GM18520 (cell line): ENCODE measurements around the gene CLCNKA.
"Not testable (repeated sequence)": the region's sequence is repeated elsewhere in the genome, so short reads cannot be mapped to it uniquely, and the experiment has no call there.

Experiments
- ATAC-seq: cut with Tn5 transposase; IDR thresholded peaks from one replicate; pipeline ENCODE4 v1.9.1; 2021; ENCODE audit not compliant: unreplicated experiment

The CLCNKA gene

GRCh38 chr1:16039871-16040270 lies 18.0 kb downstream of the CLCNKA start:
- ATAC-seq, result not testable (repeated sequence)

DNA sequence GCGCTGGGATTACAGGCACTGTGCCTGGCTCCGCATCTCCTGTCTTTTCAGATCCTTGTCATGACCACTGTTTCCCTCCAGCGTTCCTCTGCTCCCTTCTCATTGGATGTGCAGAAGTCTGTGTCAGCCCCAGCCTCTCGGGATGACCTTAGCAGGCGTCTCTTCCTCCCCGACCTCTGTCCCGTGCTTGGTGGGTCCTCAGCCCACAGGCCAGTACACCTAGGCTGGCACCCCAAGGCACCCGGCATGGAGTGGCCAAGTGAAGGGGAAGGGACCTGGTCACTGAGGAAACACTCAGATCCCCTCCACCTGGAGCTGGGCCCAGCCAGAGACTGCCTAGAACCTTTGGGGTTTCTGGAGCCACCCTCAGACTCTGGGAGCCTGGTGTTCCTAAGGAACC lies 19.4 kb downstream of the CLCNKA start:
- ATAC-seq, result no peak

GRCh38 chr1:16042096-16042495 lies 20.3 kb downstream of the CLCNKA start:
- no peak for ATAC-seq

DNA sequence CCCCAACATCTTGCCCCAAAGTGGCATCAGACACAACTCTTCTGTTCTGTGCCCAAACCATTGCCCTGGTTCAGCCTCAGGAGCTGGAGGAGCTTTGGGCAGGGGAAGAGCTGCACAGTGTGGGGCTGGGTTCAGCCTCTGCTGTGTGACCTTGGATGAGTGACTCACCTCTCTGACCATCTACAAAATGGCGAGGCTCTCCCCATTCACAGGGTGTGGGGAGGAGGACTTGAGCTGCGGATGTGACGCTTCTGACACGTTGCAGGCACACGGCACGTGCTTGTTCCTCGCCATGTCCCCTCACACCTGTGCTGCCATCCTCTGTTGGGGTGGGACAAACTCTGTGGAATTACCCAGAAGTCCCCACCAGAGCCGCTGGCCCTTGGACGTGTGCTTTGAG lies 20.8 kb downstream of the CLCNKA start:
- ATAC-seq, result not testable (repeated sequence)

DNA sequence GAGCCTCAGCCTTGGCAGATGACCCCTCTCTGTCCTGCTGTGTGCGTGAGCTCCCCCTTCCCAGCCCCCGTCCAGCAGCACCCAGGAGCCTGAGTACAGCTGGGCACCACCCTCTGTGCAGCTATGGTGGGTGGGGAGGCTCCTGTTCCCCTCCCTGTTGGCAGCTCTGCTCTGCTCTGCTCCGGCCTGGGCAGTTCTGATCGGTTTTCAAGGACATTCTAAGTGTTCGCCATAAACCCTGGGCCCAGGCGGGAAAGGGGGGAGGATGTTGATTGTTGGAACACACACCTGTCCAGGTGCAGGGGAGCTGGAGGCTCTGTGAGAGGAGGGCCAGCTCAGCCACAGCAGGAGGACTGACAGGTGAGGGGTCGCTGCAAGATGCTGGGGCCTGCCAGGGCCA lies 21.7 kb downstream of the CLCNKA start, which contains the start of gene CLCNKB:
TSS of gene CLCNKB (plus strand) at position 262 of the 400 bp plus-strand sequence. CDS start 711 bp downstream, outside the sequence.
- ATAC-seq, result no peak

- no peak for ATAC-seq
These were observed 22.1 kb downstream of the CLCNKA start for GRCh38 chr1:16043950-16044349.

GRCh38 chr1:16046842-16047241 lies 25.0 kb downstream of the CLCNKA start:
- ATAC-seq, result no peak

- no peak for ATAC-seq
These were observed 26.1 kb downstream of the CLCNKA start for GRCh38 chr1:16047791-16048475.

GRCh38 chr1:16048573-16049189 lies 26.8 kb downstream of the CLCNKA start:
- no peak for ATAC-seq

- ATAC-seq, result no peak
These were observed 28.5 kb downstream of the CLCNKA start for GRCh38 chr1:16050328-16050727.

DNA sequence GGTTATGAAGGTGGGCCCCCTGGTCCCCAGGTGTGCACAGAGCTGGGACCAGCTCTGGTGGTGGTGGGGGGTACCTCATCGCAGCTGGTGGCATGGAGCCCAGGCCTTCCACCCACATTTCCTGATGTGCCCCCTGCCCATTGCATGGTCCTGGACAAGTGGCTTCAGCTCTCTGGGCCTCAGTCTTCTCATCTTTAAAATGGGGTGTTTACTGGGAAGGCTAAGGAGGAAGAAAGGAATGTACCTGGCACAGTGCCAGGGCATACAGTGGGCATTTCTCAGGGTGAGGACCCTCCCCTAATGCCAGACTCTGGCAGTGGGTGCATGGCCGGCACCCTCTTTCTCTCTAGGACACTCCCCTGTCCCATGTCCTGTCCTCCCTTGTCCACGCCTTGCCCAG lies 29.2 kb downstream of the CLCNKA start:
- no peak for ATAC-seq

DNA sequence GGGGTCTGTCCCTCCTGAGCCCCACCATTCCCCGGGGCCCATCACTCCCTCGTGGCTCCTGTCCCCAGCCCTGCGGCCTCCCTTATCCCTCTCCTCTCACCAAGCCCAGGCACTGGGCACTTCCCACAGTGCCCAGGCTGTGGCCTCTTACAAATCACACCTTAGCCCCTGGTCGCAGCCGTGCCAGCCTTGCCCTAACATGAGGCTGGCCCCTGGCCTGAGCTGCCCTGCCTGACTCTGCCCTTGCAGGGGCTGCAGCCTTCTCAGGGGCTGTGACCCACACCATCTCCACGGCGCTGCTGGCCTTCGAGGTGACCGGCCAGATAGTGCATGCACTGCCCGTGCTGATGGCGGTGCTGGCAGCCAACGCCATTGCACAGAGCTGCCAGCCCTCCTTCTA lies 30.1 kb downstream of the CLCNKA start:
- ATAC-seq, result not testable (repeated sequence)

DNA sequence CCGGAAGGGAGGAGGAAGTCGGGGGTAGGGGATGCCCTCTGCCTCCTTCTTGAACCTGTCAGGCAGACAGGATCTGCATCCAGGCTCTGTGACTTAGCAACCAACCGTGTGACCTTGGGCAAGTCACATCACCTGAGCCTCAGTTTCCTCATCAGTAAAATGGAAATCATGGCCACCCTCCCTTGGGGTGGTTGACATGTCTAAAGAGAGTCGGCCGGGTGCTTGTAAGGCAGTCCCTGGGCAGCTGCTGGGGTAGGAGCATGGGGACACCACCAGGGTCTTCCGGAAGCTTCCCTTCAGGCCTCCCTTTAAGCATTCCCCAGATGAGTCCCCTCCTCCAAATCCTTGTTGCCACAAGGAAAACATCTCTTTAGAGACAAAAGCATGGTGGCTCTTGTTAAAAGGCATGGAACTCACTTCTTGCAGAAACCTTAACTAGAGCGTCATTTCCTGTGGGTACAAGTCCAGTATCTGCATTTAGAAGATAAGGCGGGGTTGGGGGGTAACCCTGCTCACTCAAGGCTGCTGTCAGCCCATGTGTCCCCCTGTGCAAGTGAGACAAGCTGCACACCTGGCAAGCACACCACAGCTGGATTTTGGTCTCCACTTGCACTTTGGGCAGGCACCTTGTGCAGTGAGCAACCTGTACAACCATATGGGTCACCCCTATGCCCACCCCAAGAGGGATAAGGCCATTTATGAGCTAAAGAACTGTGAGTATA lies 32.1 kb downstream of the CLCNKA start:
- ATAC-seq, result no peak

GRCh38 chr1:16054598-16055540 lies 33.0 kb downstream of the CLCNKA start:
- ATAC-seq, result no peak

- ATAC-seq, result no peak
These were observed 34.0 kb downstream of the CLCNKA start for GRCh38 chr1:16055613-16056520.

DNA sequence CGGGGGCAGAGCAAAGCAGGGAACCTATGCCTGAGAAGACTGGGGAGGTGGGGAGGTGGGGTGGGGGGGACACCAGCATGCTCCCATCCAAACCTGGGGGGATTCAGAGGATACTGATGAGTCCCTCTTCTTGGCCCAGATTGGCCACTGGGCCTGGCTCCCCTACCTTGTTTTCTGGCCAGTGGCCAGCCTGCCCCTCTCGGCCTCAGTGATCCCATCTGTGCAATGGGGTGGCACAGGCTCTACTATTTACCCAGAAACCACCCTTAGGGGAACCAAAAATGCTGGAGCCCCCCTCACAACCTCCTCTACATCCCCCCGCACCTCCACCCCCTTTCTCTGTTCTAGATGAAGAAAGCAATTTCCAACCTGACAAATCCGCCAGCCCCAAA lies 34.7 kb downstream of the CLCNKA start:
- ATAC-seq, result not testable (repeated sequence)

- not testable (repeated sequence) for ATAC-seq
These were observed 35.6 kb downstream of the CLCNKA start for GRCh38 chr1:16057314-16057915.

- not testable (repeated sequence) for ATAC-seq
These were observed 36.7 kb downstream of the CLCNKA start for GRCh38 chr1:16058394-16059120.

DNA sequence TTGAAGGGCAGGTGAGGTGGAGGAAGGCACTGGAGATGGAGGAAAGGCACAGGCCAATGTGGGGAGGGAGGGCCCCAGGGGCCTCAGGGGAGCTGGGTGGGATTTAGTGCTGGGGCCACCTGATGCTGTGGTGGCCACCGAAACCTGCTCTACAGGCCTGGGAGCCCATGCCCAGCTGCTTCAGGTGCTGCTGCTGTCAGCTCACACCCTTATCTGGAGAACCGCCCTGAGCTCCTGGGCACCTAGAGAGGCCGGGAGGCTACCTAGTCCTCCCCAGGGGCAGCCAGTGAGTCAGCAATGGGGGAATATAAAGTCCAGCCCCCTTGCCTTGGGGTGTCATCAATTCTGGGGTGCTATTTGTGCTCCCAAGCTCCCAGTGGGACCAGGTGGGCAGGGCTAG lies 39.4 kb downstream of the CLCNKA start:
- ATAC-seq, result no peak
